ENCODE data around the gene GPR183.

- TF ChIP-seq CBFB (IDR thresholded peaks at IDR 0.05; ENCODE audit: low read depth) = no peak
- TF ChIP-seq TAF1 (IDR thresholded peaks at IDR 0.05; ENCODE audit: borderline replicate concordance, low read depth, low read length) = no peak
- no peak for TF ChIP-seq CHD2 (IDR thresholded peaks at IDR 0.05; ENCODE audit: borderline replicate concordance, low read depth, low read length)
- TF ChIP-seq CEBPB (IDR thresholded peaks at IDR 0.05; ENCODE audit: borderline replicate concordance in 1 of 2, low read depth in 2 of 2, low read length in 2 of 2) = peak in 1 of 2 experiments; percentile 77; a peak in 1 of 4 replicates
- TF ChIP-seq HDAC2 (IDR thresholded peaks at IDR 0.05) = no peak
- TF ChIP-seq, protein P1, sequence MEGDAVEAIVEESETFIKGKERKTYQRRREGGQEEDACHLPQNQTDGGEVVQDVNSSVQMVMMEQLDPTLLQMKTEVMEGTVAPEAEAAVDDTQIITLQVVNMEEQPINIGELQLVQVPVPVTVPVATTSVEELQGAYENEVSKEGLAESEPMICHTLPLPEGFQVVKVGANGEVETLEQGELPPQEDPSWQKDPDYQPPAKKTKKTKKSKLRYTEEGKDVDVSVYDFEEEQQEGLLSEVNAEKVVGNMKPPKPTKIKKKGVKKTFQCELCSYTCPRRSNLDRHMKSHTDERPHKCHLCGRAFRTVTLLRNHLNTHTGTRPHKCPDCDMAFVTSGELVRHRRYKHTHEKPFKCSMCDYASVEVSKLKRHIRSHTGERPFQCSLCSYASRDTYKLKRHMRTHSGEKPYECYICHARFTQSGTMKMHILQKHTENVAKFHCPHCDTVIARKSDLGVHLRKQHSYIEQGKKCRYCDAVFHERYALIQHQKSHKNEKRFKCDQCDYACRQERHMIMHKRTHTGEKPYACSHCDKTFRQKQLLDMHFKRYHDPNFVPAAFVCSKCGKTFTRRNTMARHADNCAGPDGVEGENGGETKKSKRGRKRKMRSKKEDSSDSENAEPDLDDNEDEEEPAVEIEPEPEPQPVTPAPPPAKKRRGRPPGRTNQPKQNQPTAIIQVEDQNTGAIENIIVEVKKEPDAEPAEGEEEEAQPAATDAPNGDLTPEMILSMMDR (IDR thresholded peaks at IDR 0.05 in 2 of 3, conservative IDR thresholded peaks at IDR 0.05 in 1 of 3; ENCODE audit: control insufficient read depth in 2 of 3, extremely low read depth in 1 of 3, insufficient read depth in 1 of 3, low read depth in 3 of 3, low read length in 3 of 3) = no peak
- no peak for TF ChIP-seq IRF3 (IDR thresholded peaks at IDR 0.05)
- no peak for TF ChIP-seq USF2 (IDR thresholded peaks at IDR 0.05; ENCODE audit: borderline replicate concordance, low read depth, low read length)
- no peak for TF ChIP-seq RAD21 (IDR thresholded peaks at IDR 0.05; ENCODE audit: insufficient read depth, low read depth, low read length)
- no peak for TF ChIP-seq EZH2 (IDR thresholded peaks at IDR 0.05; ENCODE audit: borderline replicate concordance, control insufficient read depth, low read depth, low read length)
- no peak for TF ChIP-seq POLR2AphosphoS5 (IDR thresholded peaks at IDR 0.05; ENCODE audit: low read length)
- TF ChIP-seq TARDBP (IDR thresholded peaks at IDR 0.05; ENCODE audit: borderline replicate concordance) = no peak
- no peak for TF ChIP-seq BHLHE40 (IDR thresholded peaks at IDR 0.05; ENCODE audit: borderline replicate concordance in 1 of 2, low read depth in 2 of 2, low read length in 1 of 2)
Observed at GRCh38 chr13:99310382-99311031, 3.3 kb upstream of the GPR183 start.

Data from GM12878 (cell line).